ENCODE data around the gene GLS2.

The GLS2 gene

GRCh38 chr12:56521590-56522371, 33.8 kb upstream of the GLS2 start, which contains the start of gene RBMS2:
Gene RBMS2, plus strand, starts transcription at chr12:56521820. Its CDS starts 204 bp downstream, at chr12:56522024.
- Histone ChIP-seq H3K36me3 (ENCODE audit: control insufficient read depth in 4 of 4, insufficient read depth in 4 of 4, low read length in 3 of 4) (no peaks in the 10 kb centered on the region), H3K4me1 (ENCODE audit: control extremely low read depth in 1 of 4, control insufficient read depth in 4 of 4, insufficient read depth in 4 of 4, low read length in 3 of 4) (peaks cover 9 to 34% (median 20%) of the 10 kb centered on the region in 4 experiments), H3K27ac (ENCODE audit: insufficient read depth in 1 of 2, low read depth in 1 of 2, low read length in 2 of 2, poor library complexity in 1 of 2, severe bottlenecking in 2 of 2) (peak within 1 kb of the TSS; percentile 75 to 83), H3K9me3 (ENCODE audit: control extremely low read depth in 1 of 5, control insufficient read depth in 4 of 5, insufficient read depth in 2 of 5, low read depth in 1 of 5, low read length in 4 of 5) (no peaks in the 10 kb centered on the region), H3K4me3 (ENCODE audit: control insufficient read depth in 1 of 7, extremely low read depth in 1 of 7, insufficient read depth in 4 of 7, low read depth in 2 of 7, low read length in 6 of 7) (peak within 1 kb of the TSS in 6 of 7 experiments; percentile 67 to 93 (median 74)), H3K27me3 (replicated peaks in 2 of 5; ENCODE audit: control insufficient read depth in 4 of 5, insufficient read depth in 5 of 5, low read length in 4 of 5) (no peaks in the 10 kb centered on the region)
- ChIA-PET CTCF (interaction anchor here (0.6 to 17.1 kb wide), 13 partner anchors 8 to 88 kb away, joined by 3 to 350 read pairs (median 5); no protein-coding TSS in a partner anchor), POLR2A (interaction anchor here (0.6 to 1.5 kb wide), 6 partner anchors 14 to 204 kb away, joined by 3 to 6 read pairs (median 3); no protein-coding TSS in a partner anchor)
- DNase-seq: peak; percentile 80 to 93 (median 86)
- WGBS (ENCODE audit: insufficient coverage): 0% methylated on average over 9 of the region's 15 CpGs

GRCh38 chr12:56521209-56521589, 33.2 kb upstream of the GLS2 start:
- no peak for DNase-seq
- POLR2A ChIA-PET: interaction anchor here (0.6 to 1.5 kb wide), 3 partner anchors 15 to 114 kb away, joined by 3 read pairs; no protein-coding TSS in a partner anchor
- 89% methylated on average over 3 of the region's 8 CpGs for WGBS (ENCODE audit: insufficient coverage)

GRCh38 chr12:56520506-56520905, 32.5 kb upstream of the GLS2 start:
- peaks cover 9 to 34% (median 20%) of the 10 kb centered on the region in 4 experiments for H3K4me1 ChIP-seq (ENCODE audit: control extremely low read depth in 1 of 4, control insufficient read depth in 4 of 4, insufficient read depth in 4 of 4, low read length in 3 of 4)
- no peaks in the 10 kb centered on the region for H3K36me3 ChIP-seq (ENCODE audit: control insufficient read depth in 4 of 4, insufficient read depth in 4 of 4, low read length in 3 of 4)
- ChIA-PET POLR2A (interaction anchor here (1.5 kb wide), 1 partner anchor 15 kb away, joined by 3 read pairs; no protein-coding TSS in a partner anchor), CTCF (interaction anchor here (0.9 to 17.1 kb wide), 6 partner anchors 13 to 116 kb away, joined by 3 to 350 read pairs (median 10); no protein-coding TSS in a partner anchor)
- no CpG with 5 or more reads among the region's 1 CpG for WGBS (ENCODE audit: insufficient coverage)
- DNase-seq: no peak
- H3K4me3 ChIP-seq (ENCODE audit: control insufficient read depth in 1 of 7, extremely low read depth in 1 of 7, insufficient read depth in 4 of 7, low read depth in 2 of 7, low read length in 6 of 7): no peak overlapping the region
- H3K9me3 ChIP-seq (ENCODE audit: control extremely low read depth in 1 of 5, control insufficient read depth in 4 of 5, insufficient read depth in 2 of 5, low read depth in 1 of 5, low read length in 4 of 5): no peaks in the 10 kb centered on the region
- H3K27me3 ChIP-seq (replicated peaks in 2 of 5; ENCODE audit: control insufficient read depth in 4 of 5, insufficient read depth in 5 of 5, low read length in 4 of 5): no peaks in the 10 kb centered on the region
- H3K27ac ChIP-seq (ENCODE audit: insufficient read depth in 1 of 2, low read depth in 1 of 2, low read length in 2 of 2, poor library complexity in 1 of 2, severe bottlenecking in 2 of 2): no peak overlapping the region

More at GRCh38 chr12:56521209-56521589, 33.2 kb upstream of the GLS2 start:
- peaks cover 9 to 34% (median 20%) of the 10 kb centered on the region in 4 experiments for H3K4me1 ChIP-seq (ENCODE audit: control extremely low read depth in 1 of 4, control insufficient read depth in 4 of 4, insufficient read depth in 4 of 4, low read length in 3 of 4)
- CTCF ChIA-PET: interaction anchor here (0.9 to 17.1 kb wide), 11 partner anchors 9 to 89 kb away, joined by 3 to 350 read pairs (median 5); no protein-coding TSS in a partner anchor
- no peaks in the 10 kb centered on the region for H3K36me3 ChIP-seq (ENCODE audit: control insufficient read depth in 4 of 4, insufficient read depth in 4 of 4, low read length in 3 of 4)
- H3K27me3 ChIP-seq (replicated peaks in 2 of 5; ENCODE audit: control insufficient read depth in 4 of 5, insufficient read depth in 5 of 5, low read length in 4 of 5): no peaks in the 10 kb centered on the region
- H3K27ac ChIP-seq (ENCODE audit: insufficient read depth in 1 of 2, low read depth in 1 of 2, low read length in 2 of 2, poor library complexity in 1 of 2, severe bottlenecking in 2 of 2): peak overlapping the region in 1 of 2 experiments; percentile 83
- no peaks in the 10 kb centered on the region for H3K9me3 ChIP-seq (ENCODE audit: control extremely low read depth in 1 of 5, control insufficient read depth in 4 of 5, insufficient read depth in 2 of 5, low read depth in 1 of 5, low read length in 4 of 5)
- H3K4me3 ChIP-seq (ENCODE audit: control insufficient read depth in 1 of 7, extremely low read depth in 1 of 7, insufficient read depth in 4 of 7, low read depth in 2 of 7, low read length in 6 of 7): peak overlapping the region in 6 of 7 experiments; percentile 67 to 93 (median 74)

- no peaks in the 10 kb centered on the region for H3K27me3 ChIP-seq (replicated peaks in 2 of 5; ENCODE audit: control insufficient read depth in 4 of 5, insufficient read depth in 5 of 5, low read length in 4 of 5)
- ChIA-PET CTCF (interaction anchor here (0.9 to 17.1 kb wide), 6 partner anchors 12 to 116 kb away, joined by 3 to 350 read pairs (median 10); no protein-coding TSS in a partner anchor), POLR2A (no interaction called here)
- 75% methylated on average over 2 of the region's 3 CpGs for WGBS (ENCODE audit: insufficient coverage)
- peaks cover 9 to 34% (median 20%) of the 10 kb centered on the region in 4 experiments for H3K4me1 ChIP-seq (ENCODE audit: control extremely low read depth in 1 of 4, control insufficient read depth in 4 of 4, insufficient read depth in 4 of 4, low read length in 3 of 4)
- no peaks in the 10 kb centered on the region for H3K9me3 ChIP-seq (ENCODE audit: control extremely low read depth in 1 of 5, control insufficient read depth in 4 of 5, insufficient read depth in 2 of 5, low read depth in 1 of 5, low read length in 4 of 5)
- DNase-seq: no peak
- H3K36me3 ChIP-seq (ENCODE audit: control insufficient read depth in 4 of 4, insufficient read depth in 4 of 4, low read length in 3 of 4): no peaks in the 10 kb centered on the region
- H3K4me3 ChIP-seq (ENCODE audit: control insufficient read depth in 1 of 7, extremely low read depth in 1 of 7, insufficient read depth in 4 of 7, low read depth in 2 of 7, low read length in 6 of 7): no peak overlapping the region
- no peak overlapping the region for H3K27ac ChIP-seq (ENCODE audit: insufficient read depth in 1 of 2, low read depth in 1 of 2, low read length in 2 of 2, poor library complexity in 1 of 2, severe bottlenecking in 2 of 2)
These were observed 32.1 kb upstream of the GLS2 start for GRCh38 chr12:56520048-56520447.

GRCh38 chr12:56518570-56518969, 30.6 kb upstream of the GLS2 start:
- 0% methylated on average over 1 of the region's 2 CpGs for WGBS (ENCODE audit: insufficient coverage)
- H3K4me1 ChIP-seq (ENCODE audit: control extremely low read depth in 1 of 4, control insufficient read depth in 4 of 4, insufficient read depth in 4 of 4, low read length in 3 of 4): peaks cover 9 to 34% (median 22%) of the 10 kb centered on the region in 4 experiments
- POLR2A ChIA-PET: interaction anchor here (0.6 kb wide), 1 partner anchor 14 kb away, joined by 4 read pairs; no protein-coding TSS in a partner anchor
- CTCF ChIA-PET: interaction anchor here (0.8 to 17.1 kb wide), 5 partner anchors 12 to 75 kb away, joined by 3 to 350 read pairs (median 4); no protein-coding TSS in a partner anchor
- no peaks in the 10 kb centered on the region for H3K36me3 ChIP-seq (ENCODE audit: control insufficient read depth in 4 of 4, insufficient read depth in 4 of 4, low read length in 3 of 4)
- no peak overlapping the region for H3K27ac ChIP-seq (ENCODE audit: insufficient read depth in 1 of 2, low read depth in 1 of 2, low read length in 2 of 2, poor library complexity in 1 of 2, severe bottlenecking in 2 of 2)
- H3K9me3 ChIP-seq (ENCODE audit: control extremely low read depth in 1 of 5, control insufficient read depth in 4 of 5, insufficient read depth in 2 of 5, low read depth in 1 of 5, low read length in 4 of 5): no peaks in the 10 kb centered on the region
- H3K27me3 ChIP-seq (replicated peaks in 2 of 5; ENCODE audit: control insufficient read depth in 4 of 5, insufficient read depth in 5 of 5, low read length in 4 of 5): no peaks in the 10 kb centered on the region
- H3K4me3 ChIP-seq (ENCODE audit: control insufficient read depth in 1 of 7, extremely low read depth in 1 of 7, insufficient read depth in 4 of 7, low read depth in 2 of 7, low read length in 6 of 7): no peak overlapping the region
- DNase-seq: no peak

GRCh38 chr12:56517854-56518253, 29.9 kb upstream of the GLS2 start:
- DNase-seq: no peak
- no peak overlapping the region for H3K27ac ChIP-seq (ENCODE audit: insufficient read depth in 1 of 2, low read depth in 1 of 2, low read length in 2 of 2, poor library complexity in 1 of 2, severe bottlenecking in 2 of 2)
- no peaks in the 10 kb centered on the region for H3K27me3 ChIP-seq (replicated peaks in 2 of 5; ENCODE audit: control insufficient read depth in 4 of 5, insufficient read depth in 5 of 5, low read length in 4 of 5)
- no peaks in the 10 kb centered on the region for H3K9me3 ChIP-seq (ENCODE audit: control extremely low read depth in 1 of 5, control insufficient read depth in 4 of 5, insufficient read depth in 2 of 5, low read depth in 1 of 5, low read length in 4 of 5)
- H3K4me3 ChIP-seq (ENCODE audit: control insufficient read depth in 1 of 7, extremely low read depth in 1 of 7, insufficient read depth in 4 of 7, low read depth in 2 of 7, low read length in 6 of 7): no peak overlapping the region
- 82% methylated on average over 1 of the region's 2 CpGs for WGBS (ENCODE audit: insufficient coverage)
- ChIA-PET CTCF (interaction anchor here (0.8 to 17.1 kb wide), 5 partner anchors 12 to 76 kb away, joined by 3 to 350 read pairs (median 4); no protein-coding TSS in a partner anchor), POLR2A (interaction anchor here (0.5 kb wide), 1 partner anchor 14 kb away, joined by 3 read pairs; no protein-coding TSS in a partner anchor)
- peaks cover 8 to 32% (median 19%) of the 10 kb centered on the region in 4 experiments for H3K4me1 ChIP-seq (ENCODE audit: control extremely low read depth in 1 of 4, control insufficient read depth in 4 of 4, insufficient read depth in 4 of 4, low read length in 3 of 4)
- H3K36me3 ChIP-seq (ENCODE audit: control insufficient read depth in 4 of 4, insufficient read depth in 4 of 4, low read length in 3 of 4): no peaks in the 10 kb centered on the region

Measured in common myeloid progenitor, CD34-positive (primary cell).